Activated T-helper 17 cell treated with anti-CD3 and anti-CD28 coated beads, Interleukin-2, amount 50 U/mL, for 72 hours (primary cell): Measurements from ENCODE around the gene SPRED1. TPM values are rescaled to one million over a fixed set of nuclear protein-coding genes. Genes with fewer than 3 reads are reported as not detected.
"Not testable (repeated sequence)": the region's sequence is repeated elsewhere in the genome, so short reads cannot be mapped to it uniquely, and the experiment has no call there.

Experiments
- ATAC-seq: fragments of 150-1000 bp; cut with Tn5 transposase; replicated peaks from 2 replicates; pipeline ENCODE4 v1.10.0; 2021; ENCODE audit warnings: mild to moderate bottlenecking, moderate library complexity
- H3K27ac Mint-ChIP-seq: one replicate; pipeline ENCODE4 v1.8.0; 2022; ENCODE audit warnings: mixed read lengths
- H3K27me3 Mint-ChIP-seq: one replicate; pipeline ENCODE4 v1.8.0; 2022; ENCODE audit warnings: mixed read lengths
- H3K36me3 Mint-ChIP-seq: one replicate; pipeline ENCODE4 v1.8.0; 2022; ENCODE audit warnings: low read depth, mild to moderate bottlenecking, mixed read lengths
- H3K4me1 Mint-ChIP-seq: one replicate; pipeline ENCODE4 v1.8.0; 2022; ENCODE audit warnings: mixed read lengths
- H3K4me3 Mint-ChIP-seq: one replicate; pipeline ENCODE4 v1.8.0; 2022; ENCODE audit warnings: mild to moderate bottlenecking, mixed read lengths
- H3K9me3 Mint-ChIP-seq: one replicate; pipeline ENCODE4 v1.8.0; 2022; ENCODE audit warnings: mixed read lengths
- total RNA-seq, 2 donors: library from RNA; stranded (reverse); gene quantifications; one replicate each; pipeline ENCODE4 v1.2.3, GENCODE V29; 2022

Gene SPRED1
- total RNA-seq, 2 donors from 2014 or later: 0.09 to 0.19 TPM

DNA sequence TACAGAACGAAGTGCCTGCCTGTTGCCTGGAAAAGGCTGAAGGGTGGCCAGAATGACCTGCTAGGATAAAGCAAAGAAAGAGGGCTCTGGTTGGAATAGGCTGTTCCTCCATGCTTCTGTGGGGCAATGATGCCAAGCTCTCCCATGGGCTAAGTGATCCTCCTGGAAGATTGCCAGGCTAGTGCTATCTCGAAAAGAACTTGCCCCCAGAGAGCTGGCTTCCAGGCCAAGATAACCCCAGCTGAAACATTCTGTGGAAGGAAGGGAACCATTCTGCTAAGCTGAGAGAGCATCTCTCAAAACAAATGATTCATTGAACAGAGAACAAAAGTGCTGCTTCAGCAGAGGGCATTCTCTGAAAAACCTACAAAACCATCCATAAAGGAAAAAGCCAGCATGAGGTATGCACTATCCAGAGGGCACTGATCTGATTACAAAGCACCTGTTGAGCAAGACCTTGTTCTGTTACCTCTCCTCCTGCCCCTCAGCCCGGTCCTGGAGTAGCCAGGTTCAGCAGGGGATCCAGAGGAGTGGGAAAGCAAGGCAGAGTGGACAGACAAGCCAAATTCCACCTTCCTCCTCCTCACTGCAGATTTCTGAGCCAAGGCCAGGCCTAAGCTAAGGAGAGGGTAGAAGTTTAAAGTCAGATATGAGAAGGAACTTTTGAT, 31.9 kb upstream of the SPRED1 start:
- Mint-ChIP-seq H3K9me3 (no peaks in the 10 kb centered on the region), H3K27ac (no peak overlapping the region), H3K27me3 (no peaks in the 10 kb centered on the region), H3K36me3 (no peaks in the 10 kb centered on the region), H3K4me1 (no peaks in the 10 kb centered on the region), H3K4me3 (no peak overlapping the region)
- no peak for ATAC-seq

DNA sequence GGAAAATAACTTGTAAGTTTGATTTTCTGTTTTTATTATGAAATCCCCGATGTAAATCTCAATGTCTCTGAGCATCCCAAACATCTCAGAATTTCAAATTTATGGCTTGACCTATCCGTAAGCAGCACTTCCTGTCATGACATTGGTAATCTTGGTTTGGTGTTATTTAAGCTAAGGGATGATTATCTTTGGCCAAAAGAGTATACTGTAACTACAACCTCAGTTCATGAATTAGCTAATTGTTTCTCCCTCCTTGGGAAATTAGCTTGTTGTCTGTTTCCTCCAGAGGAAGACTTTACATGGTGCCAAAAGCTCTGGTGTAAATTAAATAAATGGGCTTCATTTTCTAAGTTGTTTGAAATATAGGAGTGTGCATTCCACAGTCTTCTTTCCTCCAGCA, 28.1 kb upstream of the SPRED1 start:
- no peaks in the 10 kb centered on the region for H3K9me3 Mint-ChIP-seq
- no peak overlapping the region for H3K4me3 Mint-ChIP-seq
- H3K27ac Mint-ChIP-seq: no peak overlapping the region
- H3K36me3 Mint-ChIP-seq: no peaks in the 10 kb centered on the region
- H3K4me1 Mint-ChIP-seq: no peaks in the 10 kb centered on the region
- H3K27me3 Mint-ChIP-seq: no peaks in the 10 kb centered on the region
- ATAC-seq: no peak

DNA sequence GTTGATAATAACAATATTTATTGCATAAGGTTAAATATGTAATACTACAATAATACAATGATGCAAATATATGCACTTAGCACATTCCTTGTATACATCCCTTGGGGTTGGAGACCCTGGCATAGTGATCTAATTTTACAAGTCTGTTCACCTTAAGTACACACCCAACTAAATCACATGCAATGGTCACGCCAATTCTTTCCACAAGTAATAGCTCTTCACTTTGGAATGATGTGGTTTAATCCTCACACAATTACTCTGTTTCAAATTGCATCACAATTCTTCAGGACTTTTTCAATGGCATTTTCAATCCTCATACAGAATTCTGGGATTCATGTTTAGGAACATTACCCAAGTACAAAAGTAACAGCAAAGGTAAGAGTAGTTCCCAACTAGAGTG, 27.3 kb upstream of the SPRED1 start:
- Mint-ChIP-seq H3K27me3 (no peaks in the 10 kb centered on the region), H3K36me3 (no peaks in the 10 kb centered on the region), H3K4me1 (no peaks in the 10 kb centered on the region), H3K27ac (no peak overlapping the region), H3K9me3 (no peaks in the 10 kb centered on the region), H3K4me3 (no peak overlapping the region)
- ATAC-seq: no peak

- no peaks in the 10 kb centered on the region for H3K9me3 Mint-ChIP-seq
- ATAC-seq: no peak
- no peaks in the 10 kb centered on the region for H3K4me1 Mint-ChIP-seq
- no peaks in the 10 kb centered on the region for H3K27me3 Mint-ChIP-seq
- no peak overlapping the region for H3K27ac Mint-ChIP-seq
- H3K4me3 Mint-ChIP-seq: no peak overlapping the region
- no peaks in the 10 kb centered on the region for H3K36me3 Mint-ChIP-seq
Measured at GRCh38 chr15:38226608-38227266, 25.9 kb upstream of the SPRED1 start.

- no peaks in the 10 kb centered on the region for H3K9me3 Mint-ChIP-seq
- no peak overlapping the region for H3K27ac Mint-ChIP-seq
- no peaks in the 10 kb centered on the region for H3K4me1 Mint-ChIP-seq
- H3K27me3 Mint-ChIP-seq: no peaks in the 10 kb centered on the region
- no peak for ATAC-seq
- no peaks in the 10 kb centered on the region for H3K36me3 Mint-ChIP-seq
- no peak overlapping the region for H3K4me3 Mint-ChIP-seq
Measured at GRCh38 chr15:38227941-38228340, 24.7 kb upstream of the SPRED1 start.

DNA sequence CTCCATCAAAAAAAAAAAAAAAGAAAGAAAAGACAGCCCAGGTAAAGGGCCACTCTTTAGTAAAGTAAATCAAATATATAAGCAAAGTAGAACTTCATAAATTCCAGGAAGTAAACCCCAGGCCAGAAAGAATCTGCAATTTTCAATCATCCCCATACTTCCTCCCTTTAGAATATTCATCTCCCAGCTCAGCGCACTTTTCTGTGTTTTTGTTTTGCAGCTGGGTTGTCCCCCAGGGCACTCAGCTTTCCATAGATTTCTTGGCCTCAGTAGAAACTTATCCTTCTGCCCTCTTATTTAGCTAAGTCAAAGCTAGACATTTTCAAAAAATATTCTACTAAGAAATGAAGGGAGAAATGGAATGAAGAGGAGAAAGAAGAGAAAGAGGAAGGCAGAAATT, 24.0 kb upstream of the SPRED1 start:
- ATAC-seq: no peak
- H3K9me3 Mint-ChIP-seq: no peaks in the 10 kb centered on the region
- H3K4me3 Mint-ChIP-seq: no peak overlapping the region
- H3K27me3 Mint-ChIP-seq: no peaks in the 10 kb centered on the region
- H3K36me3 Mint-ChIP-seq: no peaks in the 10 kb centered on the region
- H3K27ac Mint-ChIP-seq: no peak overlapping the region
- H3K4me1 Mint-ChIP-seq: no peaks in the 10 kb centered on the region

GRCh38 chr15:38229705-38230310, 22.8 kb upstream of the SPRED1 start:
- no peaks in the 10 kb centered on the region for H3K4me1 Mint-ChIP-seq
- H3K4me3 Mint-ChIP-seq: no peak overlapping the region
- ATAC-seq: no peak
- H3K9me3 Mint-ChIP-seq: no peaks in the 10 kb centered on the region
- H3K27ac Mint-ChIP-seq: no peak overlapping the region
- H3K27me3 Mint-ChIP-seq: no peaks in the 10 kb centered on the region
- no peaks in the 10 kb centered on the region for H3K36me3 Mint-ChIP-seq

DNA sequence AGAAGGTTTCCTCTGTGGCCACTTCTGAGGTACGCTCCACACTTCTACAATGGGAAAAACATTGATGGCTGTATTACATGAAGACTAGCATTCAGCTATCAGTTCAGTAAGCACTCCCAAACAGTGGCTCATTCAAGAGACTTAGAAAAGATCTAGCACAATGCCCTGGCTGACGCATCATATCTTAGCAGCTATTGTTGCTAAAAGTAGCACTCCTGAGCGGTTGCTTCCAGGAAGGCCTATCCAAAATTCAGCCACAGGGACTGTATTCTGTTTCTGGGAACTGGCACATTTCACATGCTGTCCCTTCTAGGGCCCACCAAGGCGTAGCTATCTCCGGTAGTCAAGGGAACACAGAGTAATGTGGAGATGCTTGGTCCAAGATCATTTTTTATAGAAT, 21.2 kb upstream of the SPRED1 start:
- H3K27me3 Mint-ChIP-seq: peaks cover 3% of the 10 kb centered on the region
- H3K9me3 Mint-ChIP-seq: no peaks in the 10 kb centered on the region
- H3K27ac Mint-ChIP-seq: no peak overlapping the region

GRCh38 chr15:38237021-38237420, 15.6 kb upstream of the SPRED1 start:
- H3K4me3 Mint-ChIP-seq, ATAC-seq, H3K36me3 Mint-ChIP-seq, H3K27ac Mint-ChIP-seq, H3K4me1 Mint-ChIP-seq, H3K9me3 Mint-ChIP-seq: not testable (repeated sequence)
- peaks cover 13% of the 10 kb centered on the region for H3K27me3 Mint-ChIP-seq

More for the DNA sequence above, 21.2 kb upstream of the SPRED1 start:
- Mint-ChIP-seq H3K36me3 (no peaks in the 10 kb centered on the region), H3K4me3 (no peak overlapping the region), H3K4me1 (no peaks in the 10 kb centered on the region)
- ATAC-seq: no peak

DNA sequence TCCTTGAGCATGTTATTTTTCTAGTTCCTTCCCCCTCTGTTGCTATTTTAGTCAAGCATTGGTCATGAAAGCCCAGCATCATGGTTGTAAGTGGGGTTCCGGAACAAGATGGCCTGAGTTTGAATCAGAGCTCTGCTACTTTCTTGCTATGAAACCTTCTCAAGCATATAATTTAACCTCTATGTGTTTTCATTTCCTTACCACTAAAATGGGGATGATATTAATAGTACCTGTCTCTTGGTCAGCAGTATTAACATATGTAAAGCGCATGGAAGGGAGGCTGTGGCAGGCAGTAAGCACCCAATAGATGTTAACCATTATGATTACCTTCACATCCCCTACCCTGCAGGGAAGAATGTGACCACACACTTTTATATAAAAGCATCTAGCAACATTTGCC, 14.3 kb upstream of the SPRED1 start:
- Mint-ChIP-seq H3K9me3 (no peaks in the 10 kb centered on the region), H3K36me3 (no peaks in the 10 kb centered on the region), H3K27me3 (peaks cover 20% of the 10 kb centered on the region), H3K27ac (no peak overlapping the region), H3K4me3 (no peak overlapping the region), H3K4me1 (no peaks in the 10 kb centered on the region)
- no peak for ATAC-seq

DNA sequence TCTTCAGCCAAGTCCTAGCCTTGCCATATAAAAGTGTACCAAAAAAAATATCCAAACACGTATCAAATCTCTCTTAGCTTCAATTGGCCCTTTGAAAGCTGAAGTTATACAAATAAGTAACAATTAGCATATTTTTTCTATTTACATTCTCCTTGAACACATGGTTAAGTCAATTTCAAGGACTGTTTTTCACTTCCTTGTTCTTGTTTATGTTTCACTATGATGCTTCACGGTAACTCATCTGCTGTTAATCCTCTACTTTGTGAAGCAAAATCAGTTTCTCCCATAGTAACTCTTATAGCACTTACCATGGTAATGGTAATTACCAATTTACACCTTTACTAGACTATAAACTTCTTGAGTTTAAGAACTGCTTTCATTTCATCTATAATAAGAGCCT, 10.6 kb upstream of the SPRED1 start:
- Mint-ChIP-seq H3K4me1 (no peaks in the 10 kb centered on the region), H3K27me3 (peaks cover 31% of the 10 kb centered on the region), H3K9me3 (no peaks in the 10 kb centered on the region), H3K27ac (no peak overlapping the region), H3K36me3 (no peaks in the 10 kb centered on the region), H3K4me3 (no peak overlapping the region)
- ATAC-seq: no peak

DNA sequence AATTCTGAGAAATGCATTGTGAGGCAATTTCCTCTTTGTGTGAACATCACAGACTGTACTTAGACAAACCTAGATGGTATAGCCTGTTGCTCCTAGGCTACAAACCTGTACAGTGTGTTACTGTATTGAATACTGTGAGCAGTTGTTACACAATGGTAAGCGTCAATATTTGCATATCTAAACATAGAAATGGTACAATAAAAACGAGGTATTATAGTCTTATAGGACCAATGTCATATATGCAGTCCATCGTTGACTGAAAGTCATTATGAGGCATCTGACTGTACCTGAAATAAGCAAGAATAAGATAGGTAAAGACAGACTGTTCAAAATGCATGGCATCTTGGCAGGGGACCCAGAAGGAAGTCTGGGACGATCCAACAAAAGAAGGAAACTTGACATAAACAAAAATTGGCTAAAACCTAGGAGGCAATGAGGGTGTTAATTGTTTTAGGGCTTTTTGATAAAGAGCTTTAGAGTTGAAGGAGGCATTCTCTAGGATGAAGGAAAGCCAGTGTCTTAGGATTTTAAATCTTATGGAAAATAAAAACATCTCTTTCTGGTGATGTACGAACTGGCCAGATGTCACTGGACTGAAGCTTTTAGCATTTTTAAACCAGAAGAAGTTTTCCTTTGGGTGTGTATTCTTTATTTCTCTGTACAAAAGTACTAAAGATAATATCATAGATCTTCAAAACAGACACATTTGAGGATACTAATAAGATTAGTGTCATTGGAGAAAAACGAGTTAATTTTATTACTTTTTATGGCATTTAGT, 9.2 kb upstream of the SPRED1 start:
- Mint-ChIP-seq H3K9me3 (no peaks in the 10 kb centered on the region), H3K36me3 (no peaks in the 10 kb centered on the region), H3K4me1 (no peaks in the 10 kb centered on the region), H3K4me3 (no peak overlapping the region), H3K27me3 (peaks cover 32% of the 10 kb centered on the region), H3K27ac (no peak overlapping the region)
- no peak for ATAC-seq

GRCh38 chr15:38247336-38247735, 5.3 kb upstream of the SPRED1 start:
- peaks cover 46% of the 10 kb centered on the region for H3K27me3 Mint-ChIP-seq
- no peak overlapping the region for H3K4me3 Mint-ChIP-seq
- ATAC-seq: no peak
- no peak overlapping the region for H3K27ac Mint-ChIP-seq
- peaks cover 8% of the 10 kb centered on the region for H3K4me1 Mint-ChIP-seq
- H3K9me3 Mint-ChIP-seq: no peaks in the 10 kb centered on the region
- H3K36me3 Mint-ChIP-seq: no peaks in the 10 kb centered on the region

- H3K36me3 Mint-ChIP-seq: no peaks in the 10 kb centered on the region
- H3K4me1 Mint-ChIP-seq: peaks cover 25% of the 10 kb centered on the region
- peak; percentile 53 for ATAC-seq
- peak overlapping the region; percentile 62 for H3K27ac Mint-ChIP-seq
- H3K27me3 Mint-ChIP-seq: peaks cover 34% of the 10 kb centered on the region
- H3K4me3 Mint-ChIP-seq: peak overlapping the region; percentile 86
- H3K9me3 Mint-ChIP-seq: no peaks in the 10 kb centered on the region
Measured at GRCh38 chr15:38253351-38253781, 730 bp downstream of the SPRED1 start.
